PC-3 (cell line): Measurements from ENCODE around the gene SVOP. TPM values are rescaled to one million over a fixed set of nuclear protein-coding genes. Genes with fewer than 3 reads are reported as not detected.

Experiments used
- ATAC-seq: fragments of 200-7000 bp; cut with Tn5 transposase; 2 replicates; pipeline ENCODE4 v1.9.1; 2020; ENCODE audit warnings: mild to moderate bottlenecking, moderate library complexity
- BruUV-seq: library from RNA; stranded (reverse); fragments of 400-500 nt; replicated peaks from 2 replicates; lab custom pipeline; 2021; lab: Mats Ljungman, UMichigan
- CTCF ChIA-PET: fragments of 300-600 bp; sonication (Branson Sonifier 250); formaldehyde crosslinking; loops from one replicate; lab custom pipeline; 2022; ENCODE audit warnings: antibody characterized with exemption; lab: Charles Lee
- POLR2A ChIA-PET: fragments of 300-600 bp; sonication (Branson Sonifier 250); formaldehyde crosslinking; loops from one replicate; lab custom pipeline; 2022; ENCODE audit warnings: antibody characterized with exemption; ENCODE audit not compliant: unreplicated experiment; lab: Charles Lee
- DNase-seq: peaks from one replicate; pipeline ENCODE4 v3.0.0-alpha.2; 2015
- H2AFZ ChIP-seq: fragments of 300-600 bp; sonication (generic); 2 replicates; pipeline ENCODE4 v1.6.0; 2016; ENCODE audit warnings: antibody characterized with exemption, low read length
- H3F3A ChIP-seq: fragments of 300-600 bp; sonication (generic); one replicate; pipeline ENCODE4 v1.6.0; 2017; ENCODE audit warnings: antibody characterized with exemption, low read length, control low read depth, mild to moderate bottlenecking; ENCODE audit not compliant: unreplicated experiment
- H3K27ac ChIP-seq: fragments of 300-600 bp; sonication (generic); 2 replicates; pipeline ENCODE4 v1.5.1; 2016; ENCODE audit warnings: mild to moderate bottlenecking, low read length
- H3K27me3 ChIP-seq: fragments of 300-600 bp; sonication (generic); 2 replicates; pipeline ENCODE4 v1.6.1; 2016; ENCODE audit warnings: low read length, mixed read lengths
- H3K36me3 ChIP-seq: fragments of 300-600 bp; sonication (generic); 2 replicates; pipeline ENCODE4 v1.6.1; 2016; ENCODE audit warnings: low read depth, mixed run types, low read length, mixed read lengths
- H3K4me1 ChIP-seq: fragments of 300-600 bp; sonication (generic); 2 replicates; pipeline ENCODE4 v1.5.1; 2016; ENCODE audit warnings: low read length; ENCODE audit not compliant: insufficient read depth
- H3K4me2 ChIP-seq: fragments of 300-600 bp; sonication (generic); 2 replicates; pipeline ENCODE4 v1.6.0; 2016; ENCODE audit warnings: low read length
- H3K4me3 ChIP-seq: fragments of 300-600 bp; sonication (generic); 2 replicates; pipeline ENCODE4 v1.5.1; 2016; ENCODE audit warnings: mild to moderate bottlenecking, low read length, mixed read lengths
- H3K79me2 ChIP-seq: fragments of 300-600 bp; sonication (generic); 2 replicates; pipeline ENCODE4 v1.6.1; 2017; ENCODE audit warnings: low read length, mixed read lengths
- H3K9ac ChIP-seq: fragments of 300-600 bp; sonication (generic); 2 replicates; pipeline ENCODE4 v1.6.0; 2016; ENCODE audit warnings: mild to moderate bottlenecking, low read length
- H3K9me2 ChIP-seq: fragments of 300-600 bp; sonication (generic); replicated peaks from 2 replicates; pipeline ENCODE4 v1.6.1; 2016; ENCODE audit warnings: mixed run types, low read length, mixed read lengths
- H3K9me3 ChIP-seq: fragments of 300-600 bp; sonication (generic); 2 replicates; pipeline ENCODE4 v1.6.1; 2016; ENCODE audit warnings: low read length, mixed read lengths
- H4K20me1 ChIP-seq: fragments of 300-600 bp; sonication (generic); 2 replicates; pipeline ENCODE4 v1.6.1; 2016; ENCODE audit warnings: low read length, mixed read lengths
- EZH2 ChIP-seq: fragments of 300-600 bp; sonication (generic); IDR thresholded peaks from one replicate; pipeline ENCODE4 v1.6.1; 2017; ENCODE audit warnings: antibody characterized with exemption, mild to moderate bottlenecking, low read length; ENCODE audit not compliant: unreplicated experiment
- EZH2phosphoT487 ChIP-seq: fragments of 300-600 bp; sonication (generic); IDR thresholded peaks from 2 replicates; pipeline ENCODE4 v1.6.1; 2018; ENCODE audit warnings: mild to moderate bottlenecking, antibody characterized with exemption, low read length, borderline replicate concordance
- intact Hi-C: fragments of 100-400 bp; cut with micrococcal nuclease; formaldehyde crosslinking; loops from 2 replicates; pipeline ENCODE4 v1.9.0; 2023
- total RNA-seq: library from RNA; depleted of rRNA; stranded (reverse); fragments of >200 nt; gene quantifications from 2 replicates; pipeline ENCODE4 v1.2.3, GENCODE V29; 2014
- TF ChIP-seq, protein P1 (sequence below): fragments of 300-600 bp; sonication (generic); conservative IDR thresholded peaks from 2 replicates; pipeline ENCODE4 v1.5.1; 2017; ENCODE audit warnings: antibody characterized with exemption, low read depth, mild to moderate bottlenecking, low read length

SVOP gene
- total RNA-seq, 1 experiment from 2014 or later, result not detected

DNA sequence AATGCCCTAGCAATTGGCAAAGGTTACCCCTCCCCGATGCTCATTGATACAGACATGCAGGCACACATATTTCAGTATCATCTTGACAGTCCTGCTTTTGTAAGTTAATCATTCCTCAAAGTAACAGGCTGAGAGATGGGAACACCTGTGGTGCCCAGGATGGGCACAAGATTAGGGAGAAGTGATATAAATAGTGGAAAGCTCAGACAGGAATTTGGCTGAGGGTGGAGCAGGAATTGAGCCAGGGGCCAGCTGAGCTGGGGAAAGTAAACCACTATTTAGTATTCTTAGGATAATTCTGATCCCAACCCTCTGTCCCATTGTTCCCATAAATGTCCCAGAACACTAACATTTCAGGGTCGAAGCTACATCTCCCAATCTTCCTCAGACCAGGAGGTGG is 102.7 kb downstream of the SVOP start:
- H3K4me3 ChIP-seq, result no peak overlapping the region
- no peak for ATAC-seq
- H3K9ac ChIP-seq, result no peak overlapping the region
- CTCF ChIA-PET, result no interaction called here
- BruUV-seq, result no TSS peak
- no peaks in the 10 kb centered on the region for H3K79me2 ChIP-seq
- 0 out of 2 replicates have a peak, but pooled peaks cover 5% of the 10 kb centered on the region for H3K4me1 ChIP-seq
- H3F3A ChIP-seq, result no peaks in the 10 kb centered on the region
- TF ChIP-seq, protein P1, sequence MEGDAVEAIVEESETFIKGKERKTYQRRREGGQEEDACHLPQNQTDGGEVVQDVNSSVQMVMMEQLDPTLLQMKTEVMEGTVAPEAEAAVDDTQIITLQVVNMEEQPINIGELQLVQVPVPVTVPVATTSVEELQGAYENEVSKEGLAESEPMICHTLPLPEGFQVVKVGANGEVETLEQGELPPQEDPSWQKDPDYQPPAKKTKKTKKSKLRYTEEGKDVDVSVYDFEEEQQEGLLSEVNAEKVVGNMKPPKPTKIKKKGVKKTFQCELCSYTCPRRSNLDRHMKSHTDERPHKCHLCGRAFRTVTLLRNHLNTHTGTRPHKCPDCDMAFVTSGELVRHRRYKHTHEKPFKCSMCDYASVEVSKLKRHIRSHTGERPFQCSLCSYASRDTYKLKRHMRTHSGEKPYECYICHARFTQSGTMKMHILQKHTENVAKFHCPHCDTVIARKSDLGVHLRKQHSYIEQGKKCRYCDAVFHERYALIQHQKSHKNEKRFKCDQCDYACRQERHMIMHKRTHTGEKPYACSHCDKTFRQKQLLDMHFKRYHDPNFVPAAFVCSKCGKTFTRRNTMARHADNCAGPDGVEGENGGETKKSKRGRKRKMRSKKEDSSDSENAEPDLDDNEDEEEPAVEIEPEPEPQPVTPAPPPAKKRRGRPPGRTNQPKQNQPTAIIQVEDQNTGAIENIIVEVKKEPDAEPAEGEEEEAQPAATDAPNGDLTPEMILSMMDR, result no peak
- TF ChIP-seq EZH2phosphoT487 (no peak), EZH2 (no peak)
- H3K9me3 ChIP-seq, result no peaks in the 10 kb centered on the region
- no peak for DNase-seq
- H2AFZ ChIP-seq, result no peak overlapping the region
- peaks cover 24% of the 10 kb centered on the region for H3K27me3 ChIP-seq
- POLR2A ChIA-PET, result no interaction called here
- no peaks in the 10 kb centered on the region for H3K9me2 ChIP-seq
- no peaks in the 10 kb centered on the region for H4K20me1 ChIP-seq
- no peaks in the 10 kb centered on the region for H3K36me3 ChIP-seq
- intact Hi-C loops, result no loop called here
- H3K27ac ChIP-seq, result no peak overlapping the region
- no peak overlapping the region for H3K4me2 ChIP-seq

DNA sequence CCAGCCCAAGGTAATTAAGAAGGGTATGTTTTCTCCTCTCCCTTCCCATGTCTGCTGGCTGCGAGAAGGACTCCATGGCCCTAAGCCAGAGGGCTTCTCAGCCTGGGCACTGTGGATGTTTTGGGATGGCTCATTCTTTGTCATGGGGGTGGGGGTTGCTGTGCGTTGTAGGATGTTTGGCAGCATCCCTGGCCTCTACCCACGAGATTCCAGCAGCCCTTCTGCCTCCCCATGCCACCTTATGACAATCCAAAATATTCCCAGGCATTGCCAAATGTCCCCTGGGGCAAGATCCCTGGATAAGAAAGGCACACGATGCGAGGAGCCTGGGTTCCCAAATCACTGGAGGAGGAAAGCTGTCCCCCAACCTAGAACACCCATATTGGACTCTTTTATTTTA is 104.5 kb downstream of the SVOP start:
- Histone ChIP-seq H3K4me2 (no peak overlapping the region), H3K9me3 (no peaks in the 10 kb centered on the region), H3K4me3 (no peak overlapping the region), H3K27ac (no peak overlapping the region), H3K9me2 (no peaks in the 10 kb centered on the region), H3K36me3 (no peaks in the 10 kb centered on the region), H3K9ac (no peak overlapping the region), H4K20me1 (no peaks in the 10 kb centered on the region), H3K4me1 (peaks cover 15% of the 10 kb centered on the region), H3K79me2 (no peaks in the 10 kb centered on the region), H3F3A (no peaks in the 10 kb centered on the region), H3K27me3 (peaks cover 8% of the 10 kb centered on the region; the same call in 1 of the 2 replicates), H2AFZ (no peak overlapping the region)
- intact Hi-C loops, result no loop called here
- ATAC-seq (no peak), DNase-seq (no peak)
- TF ChIP-seq EZH2, result no peak
- TF ChIP-seq EZH2phosphoT487, result no peak
- TF ChIP-seq, protein P1, result no peak
- ChIA-PET CTCF (no interaction called here), POLR2A (no interaction called here)
- no TSS peak for BruUV-seq

DNA sequence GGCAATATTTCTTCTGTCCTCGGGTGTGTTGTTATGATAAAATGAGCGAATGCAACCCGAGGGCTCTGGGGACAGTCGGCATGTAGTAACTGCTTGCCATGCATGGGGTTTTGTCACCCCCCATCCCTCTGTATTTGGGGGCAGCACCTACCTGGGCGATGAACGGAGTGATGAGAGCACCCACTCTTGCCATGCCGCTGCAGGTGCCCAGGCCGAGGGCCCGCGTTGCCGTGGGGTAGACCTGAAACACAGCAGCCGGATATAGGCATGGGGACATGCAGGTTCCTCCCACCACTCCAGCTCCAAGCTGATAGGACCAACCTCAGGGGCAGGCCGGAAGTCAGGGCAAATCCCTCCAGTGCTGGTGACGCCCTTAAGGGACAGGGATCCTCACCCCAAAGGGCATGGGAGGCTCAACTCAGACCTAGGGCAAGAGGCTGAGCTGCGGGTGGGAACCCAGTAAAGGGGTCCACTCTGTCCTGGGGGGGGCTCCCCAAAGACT is 105.2 kb downstream of the SVOP start:
- TF ChIP-seq EZH2phosphoT487, result no peak
- TF ChIP-seq EZH2, result no peak
- TF ChIP-seq, protein P1, result no peak
- Histone ChIP-seq H3F3A (no peaks in the 10 kb centered on the region), H3K27me3 (0 out of 2 replicates have a peak, but pooled peaks cover 1% of the 10 kb centered on the region), H3K79me2 (no peaks in the 10 kb centered on the region), H3K4me2 (no peak overlapping the region), H3K4me3 (no peak overlapping the region), H2AFZ (no peak overlapping the region), H3K9me3 (no peaks in the 10 kb centered on the region), H3K36me3 (no peaks in the 10 kb centered on the region), H3K4me1 (peaks cover 15% of the 10 kb centered on the region), H3K9ac (no peak overlapping the region), H3K27ac (no peak overlapping the region), H4K20me1 (no peaks in the 10 kb centered on the region), H3K9me2 (no peaks in the 10 kb centered on the region)
- ChIA-PET CTCF (no interaction called here), POLR2A (no interaction called here)
- no TSS peak for BruUV-seq
- intact Hi-C loops, result no loop called here
- DNase-seq (no peak), ATAC-seq (no peak)
